ENCODE measurements around the gene DNAJB4.
A peak's percentile ranks its signal among the peaks of the same experiment; 100 is the strongest.
"Not testable (repeated sequence)": the region's sequence is repeated elsewhere in the genome, so short reads cannot be mapped to it uniquely, and the experiment has no call there.

The DNAJB4 gene

GRCh38 chr1:77991638-77992037 lies 13.1 kb upstream of the DNAJB4 start:
- DNase-seq (ENCODE audit: low read depth) = no peak

GRCh38 chr1:77994117-77994705 lies 10.5 kb upstream of the DNAJB4 start:
- no peak for DNase-seq (ENCODE audit: low read depth)

- no peak for DNase-seq (ENCODE audit: low read depth)
Measured at GRCh38 chr1:77996734-77997133, 8.0 kb upstream of the DNAJB4 start.

- DNase-seq (ENCODE audit: low read depth) = not testable (repeated sequence)
Measured at GRCh38 chr1:78000536-78000935, 4.2 kb upstream of the DNAJB4 start.

GRCh38 chr1:78003070-78003746 lies 1.5 kb upstream of the DNAJB4 start:
- no peak for DNase-seq (ENCODE audit: low read depth)

GRCh38 chr1:78003882-78004718 lies 639 bp upstream of the DNAJB4 start:
- no peak for DNase-seq (ENCODE audit: low read depth)

GRCh38 chr1:78005448-78005722 lies 646 bp downstream of the DNAJB4 start:
- no peak for DNase-seq (ENCODE audit: low read depth)

GRCh38 chr1:78005755-78006154 lies 1.0 kb downstream of the DNAJB4 start:
- peak; percentile 67 for DNase-seq (ENCODE audit: low read depth)

GRCh38 chr1:78006521-78006920 lies 1.8 kb downstream of the DNAJB4 start:
- DNase-seq (ENCODE audit: low read depth) = no peak

- no peak for DNase-seq (ENCODE audit: low read depth)
Measured at GRCh38 chr1:78007677-78008341, 3.1 kb downstream of the DNAJB4 start.

- DNase-seq (ENCODE audit: low read depth) = no peak
Measured at GRCh38 chr1:78009276-78009675, 4.5 kb downstream of the DNAJB4 start.

GRCh38 chr1:78009836-78010235 lies 5.1 kb downstream of the DNAJB4 start:
- DNase-seq (ENCODE audit: low read depth) = peak; percentile 18

- DNase-seq (ENCODE audit: low read depth) = no peak
Measured at GRCh38 chr1:78011050-78011449, 6.3 kb downstream of the DNAJB4 start.

GRCh38 chr1:78015148-78015547 lies 10.4 kb downstream of the DNAJB4 start:
- no peak for DNase-seq (ENCODE audit: low read depth)

- no peak for DNase-seq (ENCODE audit: low read depth)
Measured at GRCh38 chr1:78019024-78019423, 14.3 kb downstream of the DNAJB4 start.

- not testable (repeated sequence) for DNase-seq (ENCODE audit: low read depth)
Measured at GRCh38 chr1:78021134-78021533, 16.4 kb downstream of the DNAJB4 start.

GRCh38 chr1:78029793-78030192 lies 25.1 kb downstream of the DNAJB4 start:
- no peak for DNase-seq (ENCODE audit: low read depth)

GRCh38 chr1:78032996-78033796 lies 28.5 kb downstream of the DNAJB4 start:
- no peak for DNase-seq (ENCODE audit: low read depth)

GRCh38 chr1:78033797-78034172 lies 29.0 kb downstream of the DNAJB4 start:
- no peak for DNase-seq (ENCODE audit: low read depth)

GRCh38 chr1:78035121-78035520 lies 30.4 kb downstream of the DNAJB4 start:
- DNase-seq (ENCODE audit: low read depth) = no peak

GRCh38 chr1:78036450-78036849 lies 31.7 kb downstream of the DNAJB4 start:
- no peak for DNase-seq (ENCODE audit: low read depth)

- no peak for DNase-seq (ENCODE audit: low read depth)
Measured at GRCh38 chr1:78038071-78038470, 33.3 kb downstream of the DNAJB4 start.

All from GM04503 (cell line).